CD4-positive, alpha-beta T cell treated with Interleukin-17A for 1 hour (primary cell): ENCODE measurements around the gene VCL.
"Not testable (repeated sequence)": the region's sequence is repeated elsewhere in the genome, so short reads cannot be mapped to it uniquely, and the experiment has no call there.

Experiments used
- DNase-seq: peaks from one replicate; pipeline ENCODE4 v3.0.0-alpha.2; 2020

VCL gene

DNA sequence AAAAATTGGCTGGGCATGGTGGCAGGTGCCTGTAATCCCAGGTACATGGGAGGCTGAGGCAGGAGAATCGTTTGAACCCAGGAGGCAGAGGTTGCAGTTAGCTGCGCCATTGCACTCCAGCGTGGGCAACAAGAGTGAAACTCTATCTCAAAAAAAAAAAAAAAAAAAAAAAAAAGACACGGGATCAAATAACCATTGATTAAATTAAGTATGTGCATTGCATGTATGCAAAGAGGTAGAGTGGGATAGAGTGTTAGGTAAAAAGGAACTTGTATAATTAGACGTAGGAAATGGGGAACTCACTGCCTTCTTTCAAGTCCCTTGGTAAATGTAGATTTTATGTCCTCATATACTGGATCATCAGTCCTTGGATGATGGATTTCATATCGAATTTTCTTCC lies 13.1 kb downstream of the VCL start:
- no peak for DNase-seq

GRCh38 chr10:74011770-74012169 lies 13.9 kb downstream of the VCL start:
- no peak for DNase-seq

- no peak for DNase-seq
Measured at GRCh38 chr10:74012480-74012879, 14.6 kb downstream of the VCL start.

DNA sequence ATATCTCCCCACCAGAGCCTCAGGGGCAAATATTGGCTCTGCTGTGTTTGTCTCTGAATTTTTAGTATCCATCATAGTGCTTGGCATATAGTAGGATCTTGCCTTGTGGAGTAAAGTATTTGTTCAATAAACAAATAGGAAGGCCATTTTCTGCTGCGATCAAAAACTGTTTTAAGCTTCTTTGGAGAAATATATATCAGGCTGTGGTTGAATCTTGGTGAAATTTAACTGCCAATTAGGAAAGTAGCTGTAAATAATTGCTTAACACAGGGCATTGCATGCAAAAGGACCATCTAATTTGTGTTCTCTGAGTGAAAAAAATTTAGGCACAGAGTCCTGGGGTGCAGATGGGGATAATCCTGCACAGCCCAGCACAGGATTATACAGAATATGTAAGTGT lies 15.1 kb downstream of the VCL start:
- no peak for DNase-seq

DNA sequence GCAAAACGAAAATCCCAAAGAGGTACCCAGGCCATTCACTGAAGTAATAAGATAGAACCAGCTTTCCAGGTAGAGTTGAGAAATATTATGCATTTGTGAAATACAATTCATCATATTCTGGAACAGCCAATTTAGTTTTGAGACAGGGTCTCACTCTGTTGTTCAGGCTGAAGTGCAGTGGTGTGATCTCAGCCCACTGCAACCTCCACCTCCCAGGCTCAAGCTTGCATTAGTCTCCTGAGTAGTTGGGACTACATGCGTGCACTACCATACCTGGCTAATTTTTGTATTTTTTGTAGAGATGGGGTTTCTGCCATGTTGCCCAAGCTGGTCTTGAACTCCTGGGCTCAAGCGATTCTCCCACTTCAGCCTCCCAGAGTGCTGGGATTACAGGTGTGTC lies 16.7 kb downstream of the VCL start:
- not testable (repeated sequence) for DNase-seq

GRCh38 chr10:74018241-74018640 lies 20.3 kb downstream of the VCL start:
- no peak for DNase-seq

- DNase-seq: no peak
Measured at GRCh38 chr10:74021248-74022055, 23.5 kb downstream of the VCL start.

DNA sequence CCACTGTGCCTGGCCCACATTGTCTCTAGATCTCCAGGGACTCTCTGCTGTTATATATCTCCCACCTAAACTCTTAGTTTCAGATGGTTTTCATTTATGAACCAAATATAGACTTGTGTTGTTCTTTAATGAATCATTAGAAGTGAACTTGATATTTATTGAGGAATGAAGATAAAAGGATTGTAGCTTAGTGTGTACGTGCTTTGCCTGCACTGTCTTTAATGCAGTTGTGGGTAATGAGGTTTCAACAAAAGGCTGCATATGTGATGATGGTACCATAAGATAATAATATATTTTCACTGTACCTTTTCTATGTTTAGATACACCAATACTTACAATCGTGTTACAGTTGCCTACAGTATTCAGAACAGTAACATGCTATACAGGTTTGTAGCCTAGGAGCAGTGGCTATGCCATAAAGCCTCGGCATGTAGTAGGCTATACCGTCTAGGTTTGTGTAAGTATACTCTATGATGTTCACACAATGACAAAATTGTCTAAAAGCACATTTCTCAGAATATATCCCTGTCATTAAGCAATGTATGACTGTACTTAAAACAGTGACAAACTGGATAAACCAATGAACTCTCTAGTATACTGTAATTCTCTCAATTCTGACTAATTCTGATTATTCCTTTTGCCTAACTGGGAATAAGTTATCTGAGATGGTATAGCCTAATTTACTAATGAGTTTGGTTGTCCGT lies 25.2 kb downstream of the VCL start:
- DNase-seq: no peak

- no peak for DNase-seq
Measured at GRCh38 chr10:74024600-74024999, 26.7 kb downstream of the VCL start.

DNA sequence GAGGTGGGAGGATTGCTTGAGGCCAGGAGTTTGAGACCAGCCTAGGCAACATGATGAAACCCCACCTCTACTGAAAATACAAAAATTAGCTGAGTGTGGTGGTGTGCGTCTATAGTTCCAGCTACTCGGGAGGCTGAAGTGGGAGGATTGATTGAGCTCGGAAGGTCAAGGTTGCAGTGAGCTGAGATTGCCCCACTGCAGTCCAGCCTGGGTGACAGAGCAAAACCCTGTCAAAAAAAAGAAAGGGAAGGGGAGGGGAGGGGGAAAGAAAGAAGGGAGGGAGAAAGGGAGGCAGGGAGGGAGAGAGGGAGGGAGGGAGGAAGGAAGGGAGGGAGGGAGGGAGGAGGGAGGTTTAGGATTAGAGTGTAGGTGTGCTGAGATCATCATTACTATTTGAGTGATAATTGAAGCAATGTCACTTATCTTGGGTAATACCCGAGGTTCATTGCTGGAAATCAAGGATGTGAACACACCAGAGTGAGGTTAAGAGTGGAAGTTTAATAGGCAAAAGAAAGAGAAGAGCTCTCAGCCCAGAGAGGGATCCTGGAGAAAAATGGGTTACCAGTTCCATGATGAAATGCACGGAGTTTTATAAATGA lies 27.6 kb downstream of the VCL start:
- no peak for DNase-seq

DNA sequence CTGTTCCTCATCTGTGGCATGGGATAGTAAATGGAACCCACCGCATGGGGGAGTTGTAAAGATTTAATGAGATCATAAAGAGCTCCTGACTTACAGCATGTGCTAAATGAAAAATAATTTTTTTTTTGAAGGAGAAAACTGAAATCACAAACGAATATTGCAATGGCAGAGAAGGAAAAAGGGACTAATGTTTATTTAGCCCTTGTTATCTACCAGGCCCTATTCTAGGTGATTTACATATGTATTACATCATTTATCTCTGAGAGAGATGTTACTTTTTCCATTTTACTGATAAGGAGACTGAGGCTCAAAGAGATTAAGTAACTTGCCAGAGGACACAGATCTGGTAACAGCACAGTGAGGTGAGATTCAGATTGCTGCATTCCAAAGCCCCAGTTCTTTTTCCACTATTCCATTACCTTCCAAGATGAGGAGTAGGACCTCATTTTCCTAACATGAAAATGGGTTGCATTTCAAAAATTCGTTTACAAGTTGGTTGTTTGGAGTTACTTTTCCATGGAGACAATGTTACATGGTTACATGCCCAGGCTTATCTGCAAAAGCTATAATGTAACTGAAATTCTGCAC lies 28.6 kb downstream of the VCL start:
- DNase-seq: no peak

GRCh38 chr10:74027702-74028101 lies 29.8 kb downstream of the VCL start:
- DNase-seq: no peak

GRCh38 chr10:74029943-74030342 lies 32.0 kb downstream of the VCL start:
- DNase-seq: no peak

- not testable (repeated sequence) for DNase-seq
Measured at GRCh38 chr10:74032208-74032607, 34.3 kb downstream of the VCL start.

DNA sequence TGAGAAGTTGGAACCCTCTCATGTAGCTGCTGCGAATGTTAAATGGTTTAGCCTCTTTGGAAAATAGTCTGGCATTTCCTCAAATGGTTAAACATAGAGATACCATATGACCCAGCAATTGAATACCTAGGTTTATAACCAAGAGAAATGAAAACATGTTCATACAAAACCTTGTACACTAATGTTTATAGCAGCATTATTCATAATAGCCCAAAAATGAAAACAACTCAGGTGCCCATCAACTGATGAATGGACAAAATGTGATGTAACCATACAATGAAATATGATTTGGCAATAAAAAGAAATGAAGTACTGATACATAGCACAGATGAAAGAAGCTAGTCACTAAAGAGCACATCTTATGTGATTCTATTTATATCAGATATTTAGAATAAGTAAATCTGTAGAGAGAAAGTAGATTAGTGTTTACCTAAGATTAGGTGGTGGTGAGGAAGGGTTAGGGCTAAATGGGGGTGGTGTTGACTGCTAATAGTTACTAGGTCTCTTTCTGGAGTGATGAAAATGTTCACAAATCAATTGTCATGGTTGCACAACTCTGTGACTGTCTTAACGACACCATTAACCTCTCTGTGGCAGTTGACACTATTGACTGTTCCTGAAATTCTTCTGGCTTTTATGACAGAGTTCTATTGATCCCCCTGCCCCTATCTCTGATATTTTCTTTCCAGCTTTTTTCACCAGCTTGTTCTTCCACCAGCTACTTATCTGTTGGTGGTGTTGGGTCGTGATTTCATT lies 35.2 kb downstream of the VCL start:
- DNase-seq: no peak

GRCh38 chr10:74033702-74034101 lies 35.8 kb downstream of the VCL start:
- DNase-seq: no peak

DNA sequence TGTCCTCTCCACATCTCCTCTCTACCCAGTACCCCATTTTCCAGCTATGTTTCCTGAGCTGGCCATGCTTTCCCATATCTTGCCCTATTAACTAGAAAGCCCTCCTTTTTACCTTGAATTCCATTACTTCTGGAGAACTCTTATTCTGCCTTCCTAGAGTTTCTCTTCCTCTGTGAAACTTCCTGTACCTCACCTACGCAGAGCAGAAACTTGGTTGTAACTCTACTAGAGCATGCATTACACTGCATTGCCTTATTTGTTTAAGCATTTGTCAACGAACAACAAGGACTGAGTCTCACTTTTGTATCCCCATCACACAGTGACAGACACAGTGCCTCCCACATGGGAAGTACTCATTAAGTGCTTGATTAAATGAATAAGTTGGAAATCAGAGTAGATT lies 36.4 kb downstream of the VCL start:
- no peak for DNase-seq

GRCh38 chr10:74035303-74035702 lies 37.4 kb downstream of the VCL start:
- peak; percentile 32 for DNase-seq

DNA sequence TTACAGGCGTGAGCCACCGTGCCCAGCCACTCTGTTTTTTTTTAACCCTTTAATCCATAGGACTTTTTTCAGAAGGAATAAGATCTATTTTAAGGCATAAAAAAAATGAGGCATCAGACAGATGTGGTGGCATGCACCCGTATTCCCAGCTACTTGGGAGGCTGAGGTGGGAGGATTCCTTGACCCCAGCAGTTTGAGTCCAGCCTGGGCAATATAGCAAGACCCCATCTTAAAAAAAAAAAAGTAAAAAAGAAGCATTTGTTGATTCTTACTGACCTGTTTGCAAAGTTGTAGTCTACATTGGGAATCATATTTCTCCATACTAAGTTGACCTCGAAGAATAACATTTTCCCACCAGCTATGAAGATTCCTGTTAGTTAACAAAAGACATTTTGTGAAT lies 38.6 kb downstream of the VCL start:
- no peak for DNase-seq

DNA sequence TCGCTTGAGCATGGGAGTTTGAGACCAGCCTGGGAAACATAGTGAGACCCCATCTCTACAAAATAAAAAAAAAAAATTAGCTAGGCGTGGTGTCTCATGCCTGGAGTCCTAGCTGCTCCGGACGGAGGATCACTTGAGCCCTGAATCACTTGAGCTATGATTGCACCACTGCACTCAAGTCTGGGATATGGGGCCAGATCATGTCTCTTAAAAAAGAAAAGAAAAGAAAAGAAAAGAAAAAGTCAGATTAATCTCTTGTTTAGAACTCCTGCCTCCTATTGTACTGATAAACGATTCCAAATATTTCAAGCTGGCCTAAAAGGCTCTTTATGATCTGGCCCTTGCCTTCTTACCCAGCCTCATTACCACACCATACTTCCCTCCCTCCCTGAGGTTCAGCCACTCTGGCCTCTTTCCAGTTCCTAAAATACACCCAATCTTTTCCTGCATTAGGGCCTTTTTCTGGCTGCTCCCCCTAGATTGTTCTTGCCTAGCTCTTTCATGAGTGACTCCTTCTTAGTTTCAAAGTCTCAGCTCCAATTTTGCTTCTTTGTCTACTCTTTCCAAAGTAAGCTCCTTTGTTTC lies 41.7 kb downstream of the VCL start:
- DNase-seq: no peak

DNA sequence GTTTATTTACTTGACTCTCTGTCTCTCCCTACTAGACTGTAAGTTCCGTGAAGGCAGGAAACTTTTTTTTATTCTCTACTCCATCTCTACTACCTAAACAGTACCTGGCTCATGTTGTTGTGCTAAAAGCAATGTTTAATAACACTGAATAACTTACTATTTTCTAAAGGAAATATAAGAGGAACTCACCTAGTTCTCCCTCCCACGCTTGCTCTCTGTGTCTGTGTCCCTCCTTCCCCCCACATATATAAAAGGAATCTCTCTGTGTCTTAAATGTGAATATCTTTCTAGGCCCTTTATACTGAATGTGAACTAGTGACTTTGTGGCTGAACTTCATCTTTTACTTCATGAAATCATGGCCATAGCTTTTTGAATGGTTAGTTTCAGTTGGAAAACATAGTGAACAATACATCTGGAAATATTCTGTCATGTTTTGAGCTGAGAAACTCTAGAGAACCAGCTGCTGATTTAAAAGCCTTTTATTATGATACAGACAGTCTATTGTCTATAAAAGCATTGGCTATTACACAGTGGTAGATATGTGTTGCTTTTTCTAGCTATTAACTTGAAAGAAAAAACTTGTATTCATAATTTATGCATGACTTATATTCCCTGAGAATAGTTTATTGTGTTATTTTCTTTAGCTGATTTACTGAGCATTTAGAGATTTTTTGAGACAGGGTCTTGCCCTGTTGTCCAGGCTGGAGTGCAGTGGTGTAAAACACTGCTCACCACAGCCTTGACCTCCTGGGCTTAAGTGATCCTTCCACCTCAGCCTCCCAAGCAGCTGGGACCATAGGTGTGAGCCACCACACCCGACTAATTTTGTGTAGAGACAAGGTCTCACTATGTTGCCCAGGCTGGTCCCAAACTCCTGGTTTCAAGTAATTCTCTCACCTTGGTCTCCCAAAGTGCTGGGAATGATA lies 42.5 kb downstream of the VCL start:
- no peak for DNase-seq
